Inflammatory macrophage treated with lipopolysaccharide for 1 hour (primary cell): ENCODE measurements around the gene KNCN.
A peak's percentile ranks its signal among the peaks of the same experiment; 100 is the strongest.

Experiments
- DNase-seq, 2 donors: peaks; one replicate each; pipeline ENCODE4 v3.0.0-alpha.2; 2020 to 2022

KNCN gene

GRCh38 chr1:46568461-46568891 is 17.0 kb upstream of the KNCN start:
- DNase-seq = no peak

DNA sequence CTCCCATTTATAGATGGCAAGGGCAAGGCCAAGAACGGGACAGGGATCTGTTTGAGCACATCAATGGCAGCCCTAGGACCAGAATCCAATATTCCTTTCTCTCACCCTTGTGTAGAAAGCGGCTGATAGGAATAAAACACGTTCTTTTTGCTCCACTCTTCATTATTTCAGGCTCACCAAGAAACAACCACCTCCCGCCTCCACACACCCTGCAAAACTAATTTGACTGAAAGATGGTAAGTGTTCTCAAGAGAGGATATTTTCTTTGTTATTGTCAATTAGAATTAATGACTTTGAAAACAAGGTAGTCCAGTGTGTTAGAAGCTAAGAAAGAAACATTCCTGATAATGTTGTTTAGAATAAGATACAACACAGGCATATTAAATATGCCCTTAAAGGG is 11.9 kb upstream of the KNCN start:
- DNase-seq = no peak

- no peak for DNase-seq
These were observed 11.1 kb upstream of the KNCN start for GRCh38 chr1:46562498-46562897.

- DNase-seq = no peak
These were observed 7.5 kb upstream of the KNCN start for GRCh38 chr1:46558966-46559365.

DNA sequence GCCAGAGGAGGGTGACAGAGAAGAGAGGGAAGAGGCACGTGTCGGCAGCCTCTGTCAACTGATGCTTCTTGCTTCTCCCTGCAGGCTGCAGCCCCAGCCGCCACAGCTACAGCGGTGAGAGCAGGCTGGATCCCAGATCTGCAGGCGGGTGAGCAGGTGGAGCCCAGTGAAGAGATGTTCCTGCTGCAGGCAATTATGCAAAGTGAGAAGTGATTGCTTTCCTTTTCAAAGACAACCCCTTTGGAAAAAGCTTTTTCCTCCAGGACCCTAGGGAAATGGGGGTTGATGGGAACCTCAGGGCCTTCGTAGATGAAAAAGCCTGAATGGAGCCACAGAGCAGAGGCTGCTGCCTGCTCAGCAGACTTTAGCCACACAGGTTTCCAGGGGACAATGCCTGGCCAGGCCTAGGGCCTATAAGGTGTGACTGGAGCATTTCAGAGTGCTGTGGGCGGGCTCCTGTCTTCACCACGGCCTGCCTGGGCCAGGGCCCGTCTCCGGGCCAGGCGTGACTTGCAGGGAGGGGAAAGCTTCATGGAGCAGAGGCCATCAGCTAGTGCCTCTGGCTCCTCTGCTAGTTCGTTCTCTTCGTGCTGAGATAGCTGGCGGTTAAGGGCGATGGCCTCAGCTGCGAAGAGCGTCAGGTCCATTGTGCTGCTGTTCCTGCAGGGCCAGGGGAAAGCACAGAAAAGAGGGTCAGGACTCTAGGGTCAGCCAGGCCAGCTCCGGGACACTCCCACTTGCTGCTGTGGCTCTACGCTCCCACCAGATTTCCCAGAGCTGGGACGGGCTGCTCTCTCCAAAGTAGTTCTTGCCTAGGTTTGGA is 6.9 kb upstream of the KNCN start:
- no peak for DNase-seq

DNA sequence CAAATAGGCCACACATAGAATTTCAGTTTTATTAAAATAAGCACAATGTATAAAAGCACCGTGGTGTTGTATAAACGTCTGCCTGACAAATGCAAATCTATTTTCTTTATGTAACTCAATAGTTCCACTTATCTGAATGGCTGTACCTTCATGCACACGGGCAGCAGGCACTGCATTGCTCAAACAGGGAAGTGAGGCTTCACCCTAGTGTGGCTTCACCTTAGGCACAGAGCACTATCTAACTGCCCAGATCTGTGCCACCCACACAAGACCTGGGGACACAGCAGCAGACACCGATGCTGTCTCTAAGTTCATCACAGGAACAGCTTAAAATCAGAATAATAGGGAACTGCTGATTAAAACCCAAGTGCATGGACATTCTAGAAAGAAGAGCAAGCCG is 6.0 kb upstream of the KNCN start:
- no peak for DNase-seq

DNA sequence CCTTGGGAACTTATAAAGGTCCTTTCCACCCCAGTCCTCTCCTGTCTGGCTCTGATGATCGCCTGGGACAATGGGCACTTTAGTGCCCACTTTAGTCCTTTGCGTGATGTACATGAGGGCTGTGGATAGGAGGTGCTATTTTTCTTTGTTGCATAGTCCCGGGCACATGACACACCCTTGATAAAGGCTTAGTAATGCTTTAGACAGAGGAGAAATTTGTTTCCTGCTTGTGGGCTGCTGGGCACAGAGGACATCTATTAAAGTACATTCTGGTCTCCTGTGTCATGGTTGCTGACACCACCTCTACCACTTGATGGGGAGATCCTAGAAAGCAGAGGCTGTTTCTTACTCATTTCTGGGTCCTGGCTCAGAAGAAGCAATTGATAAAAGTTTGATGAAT is 5.4 kb upstream of the KNCN start:
- no peak for DNase-seq

GRCh38 chr1:46555826-46556619 is 4.6 kb upstream of the KNCN start:
- no peak for DNase-seq

- DNase-seq = no peak
These were observed 3.3 kb upstream of the KNCN start for GRCh38 chr1:46554597-46555381.

GRCh38 chr1:46554236-46554596 is 2.8 kb upstream of the KNCN start:
- no peak for DNase-seq

GRCh38 chr1:46553506-46553905 is 2.1 kb upstream of the KNCN start:
- no peak for DNase-seq

- no peak for DNase-seq
These were observed 1.1 kb upstream of the KNCN start for GRCh38 chr1:46552357-46553237.

DNA sequence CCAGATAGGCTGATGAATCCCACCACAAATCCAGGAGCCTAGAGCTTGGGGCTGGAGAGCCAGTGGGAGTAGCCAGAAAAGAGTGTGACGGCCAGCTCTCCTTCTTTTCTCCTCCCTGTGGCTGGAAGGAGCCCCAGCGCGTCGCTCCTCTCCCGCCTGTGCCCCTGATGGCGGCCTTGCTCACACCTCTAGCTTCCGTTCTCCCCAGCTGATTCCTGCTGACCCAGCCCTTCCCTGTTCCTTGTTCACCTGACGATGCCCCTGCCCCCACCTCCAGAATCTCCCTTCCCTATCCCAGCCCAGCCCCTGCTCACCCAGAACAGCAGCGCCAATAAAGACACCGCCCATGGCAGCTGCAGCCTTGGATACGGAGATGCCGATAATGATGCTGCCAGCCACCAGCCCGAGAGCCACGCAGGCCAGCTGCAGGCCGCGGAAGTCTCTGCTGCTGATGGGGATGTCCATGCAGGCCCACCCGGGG is 656 bp downstream of the KNCN start:
- DNase-seq = no peak

- DNase-seq = no peak
These were observed 1.5 kb downstream of the KNCN start for GRCh38 chr1:46549697-46550681.

DNA sequence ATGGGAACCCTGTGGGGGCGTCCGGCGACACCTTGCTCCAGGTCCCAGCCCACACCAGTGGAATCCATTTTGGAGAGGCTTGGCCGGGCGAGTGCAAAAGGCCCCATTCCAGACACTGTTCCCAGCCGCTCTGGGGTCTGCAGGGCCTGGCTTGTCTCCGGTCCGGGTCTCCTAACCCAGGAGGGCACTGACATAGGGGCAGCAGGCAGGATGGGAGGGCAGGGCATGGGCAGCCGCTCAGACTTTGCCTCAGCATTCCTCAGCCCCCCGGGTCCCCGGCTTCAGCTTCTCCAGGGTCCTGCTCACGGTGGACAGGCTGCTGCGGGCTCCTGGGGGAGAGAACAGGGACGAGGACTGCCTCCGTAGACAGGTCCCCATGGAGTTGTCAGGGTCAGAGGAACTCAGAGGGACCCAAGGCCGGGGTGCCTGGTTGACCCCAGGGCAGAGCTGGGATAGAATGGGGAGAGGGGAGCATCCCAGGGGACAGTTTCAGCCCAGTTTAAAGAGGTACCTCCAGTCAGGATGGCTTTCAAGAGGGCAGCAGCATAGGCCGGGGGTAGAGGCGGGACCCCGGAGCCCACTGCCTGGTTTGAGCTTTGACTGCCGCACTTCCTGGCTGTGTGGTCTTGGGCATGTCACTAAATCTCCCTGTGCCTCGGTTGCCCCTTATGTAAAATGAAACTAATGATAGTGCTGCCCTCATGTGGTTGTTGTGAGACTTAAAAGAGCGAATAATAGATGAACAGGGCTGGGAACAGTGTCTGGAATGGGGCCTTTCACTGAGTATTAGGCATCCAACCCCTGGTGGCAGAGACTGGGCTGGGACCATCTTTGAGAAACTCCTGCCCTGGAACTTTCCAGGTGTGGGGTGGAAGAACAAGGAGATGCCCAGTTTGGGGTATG is 3.7 kb downstream of the KNCN start:
- DNase-seq = peak in 1 of 2 donors; percentile 50

- no peak for DNase-seq
These were observed 5.2 kb downstream of the KNCN start for GRCh38 chr1:46546210-46546609.

DNA sequence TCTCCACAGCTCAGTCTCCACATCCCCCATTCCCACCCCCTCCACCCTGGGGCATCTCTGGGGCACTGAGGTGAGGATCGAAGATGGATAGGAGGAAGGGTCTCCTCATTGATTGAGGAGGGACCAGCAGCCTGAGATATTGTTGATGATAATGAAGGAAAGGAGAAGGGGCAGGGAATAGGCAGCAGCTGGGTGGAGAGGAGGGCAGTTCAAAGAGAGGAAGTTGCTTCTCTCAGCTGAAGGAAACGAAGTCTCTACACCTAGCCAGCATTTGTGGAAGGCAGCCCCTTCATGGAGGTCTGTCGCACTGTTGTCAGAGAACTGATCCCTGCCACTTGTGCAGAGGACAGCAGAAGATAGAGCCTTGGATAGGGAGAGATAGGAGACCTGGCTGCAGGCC is 5.7 kb downstream of the KNCN start:
- no peak for DNase-seq

- DNase-seq = no peak
These were observed 6.7 kb downstream of the KNCN start for GRCh38 chr1:46544561-46545240.
